Breast epithelium (tissue), 3 donors: ENCODE data around the gene NTRK3.

ENCODE experiments used
- POLR2A ChIP-seq: fragments of 450-650 bp; IDR thresholded peaks from one replicate; pipeline ENCODE4 v1.6.1; 2016; ENCODE audit warnings: antibody characterized with exemption, mild to moderate bottlenecking, moderate library complexity
- POLR2AphosphoS5 ChIP-seq, 3 donors: sonication (generic); formaldehyde crosslinking; IDR thresholded peaks; one replicate each; pipeline ENCODE4 v1.6.1; 2017; ENCODE audit warnings: antibody characterized with exemption in 3 of 3
- TF ChIP-seq, protein P1 (sequence below), 3 donors: fragments of 450-650 bp; IDR thresholded peaks; one replicate each; pipeline ENCODE4 v1.5.1; 2016 to 2017; ENCODE audit warnings: antibody characterized with exemption in 3 of 3, mild to moderate bottlenecking in 3 of 3, moderate library complexity in 3 of 3

- TF ChIP-seq POLR2AphosphoS5 (IDR thresholded peaks at IDR 0.05): no peak
- TF ChIP-seq, protein P1, sequence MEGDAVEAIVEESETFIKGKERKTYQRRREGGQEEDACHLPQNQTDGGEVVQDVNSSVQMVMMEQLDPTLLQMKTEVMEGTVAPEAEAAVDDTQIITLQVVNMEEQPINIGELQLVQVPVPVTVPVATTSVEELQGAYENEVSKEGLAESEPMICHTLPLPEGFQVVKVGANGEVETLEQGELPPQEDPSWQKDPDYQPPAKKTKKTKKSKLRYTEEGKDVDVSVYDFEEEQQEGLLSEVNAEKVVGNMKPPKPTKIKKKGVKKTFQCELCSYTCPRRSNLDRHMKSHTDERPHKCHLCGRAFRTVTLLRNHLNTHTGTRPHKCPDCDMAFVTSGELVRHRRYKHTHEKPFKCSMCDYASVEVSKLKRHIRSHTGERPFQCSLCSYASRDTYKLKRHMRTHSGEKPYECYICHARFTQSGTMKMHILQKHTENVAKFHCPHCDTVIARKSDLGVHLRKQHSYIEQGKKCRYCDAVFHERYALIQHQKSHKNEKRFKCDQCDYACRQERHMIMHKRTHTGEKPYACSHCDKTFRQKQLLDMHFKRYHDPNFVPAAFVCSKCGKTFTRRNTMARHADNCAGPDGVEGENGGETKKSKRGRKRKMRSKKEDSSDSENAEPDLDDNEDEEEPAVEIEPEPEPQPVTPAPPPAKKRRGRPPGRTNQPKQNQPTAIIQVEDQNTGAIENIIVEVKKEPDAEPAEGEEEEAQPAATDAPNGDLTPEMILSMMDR (IDR thresholded peaks at IDR 0.05): no peak
- TF ChIP-seq POLR2A: no peak
Measured at GRCh38 chr15:88067331-88067685, 189.2 kb downstream of the NTRK3 start.
